Stimulated activated CD8-positive, alpha-beta memory T cell treated with anti-CD3 and anti-CD28 coated beads, Interleukin-7, amount 100 ng/mL, for 4 hours (primary cell): ENCODE results near the gene CARD8.
A peak's percentile ranks its signal among the peaks of the same experiment; 100 is the strongest.
"Not testable (repeated sequence)": the region's sequence is repeated elsewhere in the genome, so short reads cannot be mapped to it uniquely, and the experiment has no call there.

Experiments used
- DNase-seq, 2 donors: peaks; one replicate each; pipeline ENCODE4 v3.0.0-alpha.2; 2020; ENCODE audit warnings: low read depth in 2 of 2

The CARD8 gene

GRCh38 chr19:48255376-48256303, at the start of gene CARD8:
TSS of gene CARD8 (minus strand) at chr19:48255912. CDS start at chr19:48241020, 14,892 bp downstream.
- peak; percentile 65 to 70 for DNase-seq

- DNase-seq: no peak
Measured at GRCh38 chr19:48303866-48304265, 48.2 kb upstream of the CARD8 start.

GRCh38 chr19:48303367-48303766, 47.7 kb upstream of the CARD8 start:
- no peak for DNase-seq

GRCh38 chr19:48302600-48302959, 46.9 kb upstream of the CARD8 start:
- DNase-seq: no peak

GRCh38 chr19:48301886-48302599, 46.3 kb upstream of the CARD8 start:
- DNase-seq: no peak

GRCh38 chr19:48297975-48298374, 42.3 kb upstream of the CARD8 start:
- no peak for DNase-seq

GRCh38 chr19:48296963-48297734, 41.4 kb upstream of the CARD8 start:
- no peak for DNase-seq

GRCh38 chr19:48295458-48295857, 39.7 kb upstream of the CARD8 start:
- DNase-seq: no peak

- no peak for DNase-seq
Measured at GRCh38 chr19:48292798-48293197, 37.1 kb upstream of the CARD8 start.

GRCh38 chr19:48291489-48291815, 35.7 kb upstream of the CARD8 start:
- not testable (repeated sequence) for DNase-seq

- peak; percentile 8 to 41 for DNase-seq
Measured at GRCh38 chr19:48290771-48291488, 35.2 kb upstream of the CARD8 start.

GRCh38 chr19:48290401-48290770, 34.7 kb upstream of the CARD8 start:
- no peak for DNase-seq

GRCh38 chr19:48287748-48288147, 32.0 kb upstream of the CARD8 start:
- DNase-seq: no peak

- DNase-seq: no peak
Measured at GRCh38 chr19:48284896-48285295, 29.2 kb upstream of the CARD8 start.

- DNase-seq: no peak
Measured at GRCh38 chr19:48283908-48284307, 28.2 kb upstream of the CARD8 start.

- DNase-seq: no peak
Measured at GRCh38 chr19:48279747-48280146, 24.0 kb upstream of the CARD8 start.

GRCh38 chr19:48274938-48275337, 19.2 kb upstream of the CARD8 start:
- DNase-seq: no peak

- DNase-seq: no peak
Measured at GRCh38 chr19:48274173-48274572, 18.5 kb upstream of the CARD8 start.

GRCh38 chr19:48271531-48272151, 15.9 kb upstream of the CARD8 start:
- DNase-seq: no peak

GRCh38 chr19:48269617-48270026, 13.9 kb upstream of the CARD8 start:
- DNase-seq: not testable (repeated sequence)

- not testable (repeated sequence) for DNase-seq
Measured at GRCh38 chr19:48265326-48265725, 9.6 kb upstream of the CARD8 start.
